ENCODE data around the gene FBXW11.

GRCh38 chr5:171986772-171987171 is 19.7 kb downstream of the FBXW11 start:
- no peak for TF ChIP-seq CTCF (IDR thresholded peaks at IDR 0.05)
- no peak for TF ChIP-seq POLR2A (IDR thresholded peaks at IDR 0.05)
